Smooth muscle cell (in vitro differentiated cells): ENCODE measurements around the gene SALL1. TPM values are rescaled to one million over a fixed set of nuclear protein-coding genes. Genes with fewer than 3 reads are reported as not detected.

Source experiments
- DNase-seq: peaks from one replicate; lab custom pipeline; 2025; ENCODE audit not compliant: unreplicated experiment; lab: John Stamatoyannopoulos, UW
- H2AFZ ChIP-seq: fragments of 200-600 bp; sonication (generic); 2 replicates; pipeline ENCODE4 v1.6.0; 2016; ENCODE audit warnings: antibody characterized with exemption, low read depth, mild to moderate bottlenecking
- H3F3A ChIP-seq: fragments of 200-600 bp; sonication (generic); 2 replicates; pipeline ENCODE4 v1.6.0; 2017; ENCODE audit warnings: antibody characterized with exemption, low read depth
- H3K27ac ChIP-seq: fragments of 200-600 bp; sonication (generic); 2 replicates; pipeline ENCODE4 v1.5.1; 2016; ENCODE audit warnings: low read depth, mild to moderate bottlenecking
- H3K27me3 ChIP-seq: fragments of 200-600 bp; sonication (generic); 2 replicates; pipeline ENCODE4 v1.6.1; 2016; ENCODE audit warnings: low read depth, mild to moderate bottlenecking
- H3K36me3 ChIP-seq: fragments of 200-600 bp; sonication (generic); 2 replicates; pipeline ENCODE4 v1.5.1; 2016; ENCODE audit warnings: low read depth
- H3K4me1 ChIP-seq: fragments of 200-600 bp; sonication (generic); 2 replicates; pipeline ENCODE4 v1.5.1; 2016; ENCODE audit warnings: low read depth
- H3K4me2 ChIP-seq: fragments of 200-600 bp; sonication (generic); 2 replicates; pipeline ENCODE4 v1.6.0; 2016; ENCODE audit warnings: mild to moderate bottlenecking
- H3K4me3 ChIP-seq: fragments of 200-600 bp; sonication (generic); 2 replicates; pipeline ENCODE4 v1.5.1; 2016; ENCODE audit warnings: mild to moderate bottlenecking
- H3K79me2 ChIP-seq: fragments of 200-600 bp; sonication (generic); 2 replicates; pipeline ENCODE4 v1.6.0; 2016; ENCODE audit warnings: low read depth, mild to moderate bottlenecking
- H3K9ac ChIP-seq: fragments of 200-600 bp; sonication (generic); 2 replicates; pipeline ENCODE4 v1.6.0; 2016; ENCODE audit warnings: low read depth
- H3K9me3 ChIP-seq: fragments of 200-600 bp; sonication (generic); replicated peaks from 2 replicates; pipeline ENCODE4 v1.5.1; 2016; ENCODE audit warnings: low read depth
- H4K20me1 ChIP-seq: fragments of 200-600 bp; sonication (generic); 2 replicates; pipeline ENCODE4 v1.6.0; 2016; ENCODE audit warnings: low read depth
- WGBS: methylation state at CpG from one replicate; pipeline ENCODE4 v1.1.7; 2016; ENCODE audit warnings: low lambda C conversion rate; 5-methylcytosine and 5-hydroxymethylcytosine counted together
- polyA plus RNA-seq: library from polyadenylated mRNA; unstranded; fragments of >200 nt; fragmentation: Nextera tagmentation; extraction: Ambion mirVana; gene quantifications from 2 replicates; pipeline ENCODE4 v1.2.1, GENCODE V29; 2016
- total RNA-seq: library from RNA; depleted of rRNA; stranded (reverse); fragments of >200 nt; gene quantifications from 2 replicates; pipeline ENCODE4 v1.2.3, GENCODE V29; 2014
- TF ChIP-seq, protein P1 (sequence below): fragments of 200-600 bp; sonication (generic); IDR thresholded peaks from 2 replicates; pipeline ENCODE4 v1.5.1; 2017; ENCODE audit warnings: borderline replicate concordance, mild to moderate bottlenecking, antibody characterized with exemption; ENCODE audit not compliant: insufficient read depth, poor library complexity, severe bottlenecking

Gene SALL1
- total and polyA plus RNA-seq, 2 experiments from 2014 or later: 1.6 to 6.2 TPM

DNA sequence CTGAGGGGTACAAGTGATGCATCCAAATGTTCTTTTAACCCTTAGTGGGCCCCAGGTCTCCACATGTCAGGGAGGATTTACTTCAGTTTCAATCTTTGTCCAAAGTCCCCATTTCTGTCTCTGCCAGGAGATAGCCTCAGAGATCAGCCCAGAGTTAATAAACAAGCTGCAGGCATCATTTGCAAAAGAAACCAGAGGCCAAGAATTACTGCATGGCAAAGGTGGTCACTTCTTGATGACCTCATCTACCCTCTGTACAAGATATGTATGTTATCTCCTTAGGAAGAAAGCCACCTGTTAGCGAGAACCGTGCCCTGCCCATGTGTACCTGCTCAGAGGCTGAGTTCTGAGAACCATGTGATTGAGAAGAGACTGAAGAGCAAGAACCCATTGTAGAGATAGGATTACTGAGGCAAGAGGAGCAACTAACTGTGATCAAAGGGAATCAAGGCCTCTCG is 40.3 kb downstream of the SALL1 start:
- Histone ChIP-seq H3K4me2 (no peak overlapping the region), H2AFZ (no peak overlapping the region), H3F3A (no peaks in the 10 kb centered on the region), H4K20me1 (no peaks in the 10 kb centered on the region), H3K79me2 (no peaks in the 10 kb centered on the region), H3K9ac (no peak overlapping the region), H3K9me3 (no peaks in the 10 kb centered on the region), H3K36me3 (no peaks in the 10 kb centered on the region), H3K4me1 (peaks cover 16% of the 10 kb centered on the region), H3K4me3 (no peak overlapping the region), H3K27ac (no peak overlapping the region), H3K27me3 (peaks cover 44% of the 10 kb centered on the region)
- TF ChIP-seq, protein P1, sequence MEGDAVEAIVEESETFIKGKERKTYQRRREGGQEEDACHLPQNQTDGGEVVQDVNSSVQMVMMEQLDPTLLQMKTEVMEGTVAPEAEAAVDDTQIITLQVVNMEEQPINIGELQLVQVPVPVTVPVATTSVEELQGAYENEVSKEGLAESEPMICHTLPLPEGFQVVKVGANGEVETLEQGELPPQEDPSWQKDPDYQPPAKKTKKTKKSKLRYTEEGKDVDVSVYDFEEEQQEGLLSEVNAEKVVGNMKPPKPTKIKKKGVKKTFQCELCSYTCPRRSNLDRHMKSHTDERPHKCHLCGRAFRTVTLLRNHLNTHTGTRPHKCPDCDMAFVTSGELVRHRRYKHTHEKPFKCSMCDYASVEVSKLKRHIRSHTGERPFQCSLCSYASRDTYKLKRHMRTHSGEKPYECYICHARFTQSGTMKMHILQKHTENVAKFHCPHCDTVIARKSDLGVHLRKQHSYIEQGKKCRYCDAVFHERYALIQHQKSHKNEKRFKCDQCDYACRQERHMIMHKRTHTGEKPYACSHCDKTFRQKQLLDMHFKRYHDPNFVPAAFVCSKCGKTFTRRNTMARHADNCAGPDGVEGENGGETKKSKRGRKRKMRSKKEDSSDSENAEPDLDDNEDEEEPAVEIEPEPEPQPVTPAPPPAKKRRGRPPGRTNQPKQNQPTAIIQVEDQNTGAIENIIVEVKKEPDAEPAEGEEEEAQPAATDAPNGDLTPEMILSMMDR: no peak
- no peak for DNase-seq
- WGBS: 87% methylated on average over 3 of the region's 3 CpGs

DNA sequence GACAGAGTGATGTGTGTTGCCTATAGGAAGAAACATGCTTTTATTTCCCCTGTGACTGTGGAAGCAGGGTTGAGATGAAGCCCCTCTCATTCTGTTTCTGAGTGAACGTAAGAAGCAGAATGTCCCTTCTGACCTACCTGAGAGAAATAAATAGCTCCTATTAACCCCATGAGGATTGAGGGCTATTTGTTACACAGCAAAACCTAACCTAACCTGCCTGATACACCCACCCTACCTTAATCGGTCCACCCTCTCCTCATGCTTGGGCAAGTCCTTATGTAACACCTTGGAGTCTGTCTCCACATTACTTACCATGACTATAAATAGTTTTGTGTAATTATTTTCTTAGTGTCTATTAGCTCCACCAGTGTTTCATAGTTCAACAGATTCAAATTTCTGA is 41.9 kb downstream of the SALL1 start:
- H4K20me1 ChIP-seq: no peaks in the 10 kb centered on the region
- H3K4me2 ChIP-seq: no peak overlapping the region
- H3K36me3 ChIP-seq: no peaks in the 10 kb centered on the region
- H3K27me3 ChIP-seq: peaks cover 30% of the 10 kb centered on the region
- no peak for DNase-seq
- no peak overlapping the region for H3K9ac ChIP-seq
- TF ChIP-seq, protein P1: no peak
- WGBS: 92% methylated on average over 2 of the region's 2 CpGs
- no peaks in the 10 kb centered on the region for H3K79me2 ChIP-seq
- H3K4me1 ChIP-seq: peaks cover 9% of the 10 kb centered on the region
- H3K27ac ChIP-seq: no peak overlapping the region
- no peaks in the 10 kb centered on the region for H3F3A ChIP-seq
- H3K9me3 ChIP-seq: no peaks in the 10 kb centered on the region
- no peak overlapping the region for H3K4me3 ChIP-seq
- no peak overlapping the region for H2AFZ ChIP-seq

DNA sequence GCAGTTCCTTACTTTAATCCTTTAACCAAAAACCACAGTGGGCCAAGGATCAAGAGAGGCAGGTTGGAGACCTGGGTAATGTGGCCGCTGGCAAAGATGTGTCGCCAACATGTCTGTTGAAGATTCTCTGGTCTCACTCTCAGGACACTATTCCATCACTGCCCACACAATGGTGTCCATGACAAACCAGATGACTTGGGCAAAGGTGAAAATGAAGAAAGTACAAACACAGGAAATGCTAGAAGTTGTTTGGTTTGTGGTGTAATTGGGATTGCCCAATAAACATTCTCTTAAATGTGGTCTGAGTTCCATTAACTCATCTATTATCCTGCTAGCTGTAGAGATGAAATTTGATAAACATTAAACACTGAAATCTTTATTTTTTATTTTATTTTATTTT is 43.3 kb downstream of the SALL1 start:
- H3K9me3 ChIP-seq: no peaks in the 10 kb centered on the region
- DNase-seq: no peak
- TF ChIP-seq, protein P1: no peak
- no peaks in the 10 kb centered on the region for H3K4me1 ChIP-seq
- H3K4me3 ChIP-seq: no peak overlapping the region
- peaks cover 16% of the 10 kb centered on the region for H3K27me3 ChIP-seq
- no peaks in the 10 kb centered on the region for H4K20me1 ChIP-seq
- H3K27ac ChIP-seq: no peak overlapping the region
- H3K36me3 ChIP-seq: no peaks in the 10 kb centered on the region
- no peak overlapping the region for H2AFZ ChIP-seq
- H3F3A ChIP-seq: no peaks in the 10 kb centered on the region
- no peaks in the 10 kb centered on the region for H3K79me2 ChIP-seq
- WGBS: 87% methylated on average over 2 of the region's 2 CpGs
- no peak overlapping the region for H3K4me2 ChIP-seq
- H3K9ac ChIP-seq: no peak overlapping the region

DNA sequence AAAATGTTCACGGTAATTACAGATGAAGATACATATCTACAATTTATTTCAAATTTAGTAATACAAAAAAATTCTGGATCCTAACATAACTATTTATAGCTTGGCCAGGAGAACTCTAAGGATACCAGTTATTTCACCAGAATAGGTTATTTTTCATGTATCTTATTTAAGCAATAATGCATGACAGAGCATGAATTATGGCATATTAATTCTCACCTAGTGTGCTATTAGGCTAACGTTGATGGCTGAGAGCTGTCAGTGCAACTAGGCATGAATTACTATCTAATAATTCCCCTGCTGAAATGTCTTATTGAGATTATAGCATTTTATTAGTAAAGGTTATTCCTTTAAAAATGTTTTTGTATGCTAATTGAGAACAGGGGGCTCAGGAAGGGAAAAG is 44.5 kb downstream of the SALL1 start:
- Histone ChIP-seq H2AFZ (no peak overlapping the region), H3K79me2 (no peaks in the 10 kb centered on the region), H3K4me1 (no peaks in the 10 kb centered on the region), H3K9ac (no peak overlapping the region), H3K9me3 (no peaks in the 10 kb centered on the region), H4K20me1 (no peaks in the 10 kb centered on the region), H3K4me2 (no peak overlapping the region), H3K27me3 (peaks cover 8% of the 10 kb centered on the region), H3K27ac (no peak overlapping the region), H3F3A (no peaks in the 10 kb centered on the region), H3K4me3 (no peak overlapping the region), H3K36me3 (no peaks in the 10 kb centered on the region)
- DNase-seq: no peak
- TF ChIP-seq, protein P1: no peak
- WGBS: 91% methylated on average over 2 of the region's 2 CpGs
